Endodermal cell (in vitro differentiated cells): ENCODE results near the gene EIF4EBP3. TPM values are rescaled to one million over a fixed set of nuclear protein-coding genes. Genes with fewer than 3 reads are reported as not detected.

Experiments used
- DNase-seq: peaks from one replicate; pipeline ENCODE4 v3.0.0-alpha.2; 2017
- H3K27ac ChIP-seq: 2 replicates; pipeline ENCODE4 v1.5.1; 2013; ENCODE audit warnings: mild to moderate bottlenecking, low read depth, low read length, moderate library complexity
- H3K27me3 ChIP-seq: 2 replicates; pipeline ENCODE4 v1.6.1; 2013; ENCODE audit warnings: mild to moderate bottlenecking, low read length, moderate library complexity; ENCODE audit not compliant: insufficient read depth, control insufficient read depth, poor library complexity, severe bottlenecking
- H3K36me3 ChIP-seq: 2 replicates; pipeline ENCODE4 v1.7.0; 2013; ENCODE audit warnings: mild to moderate bottlenecking, low read length, moderate library complexity; ENCODE audit not compliant: control insufficient read depth, insufficient read depth
- H3K4me1 ChIP-seq: one replicate; pipeline ENCODE4 v1.7.0; 2013; ENCODE audit warnings: low read length; ENCODE audit not compliant: control insufficient read depth, insufficient read depth
- H3K4me3 ChIP-seq: 2 replicates; pipeline ENCODE4 v1.5.1; 2013; ENCODE audit warnings: mild to moderate bottlenecking, low read length, moderate library complexity
- H3K9ac ChIP-seq: 2 replicates; pipeline ENCODE4 v1.6.1; 2013; ENCODE audit warnings: mild to moderate bottlenecking, low read length, moderate library complexity; ENCODE audit not compliant: poor library complexity, severe bottlenecking; ENCODE audit errors: extremely low read depth
- H3K9me3 ChIP-seq: 2 replicates; pipeline ENCODE4 v1.6.1; 2013; ENCODE audit warnings: mild to moderate bottlenecking, low read length, moderate library complexity; ENCODE audit not compliant: control insufficient read depth
- H3K27ac Mint-ChIP-seq: 2 replicates; pipeline ENCODE4 v1.8.0; 2020; ENCODE audit warnings: mixed read lengths
- H3K27me3 Mint-ChIP-seq: 2 replicates; pipeline ENCODE4 v1.8.0; 2021; ENCODE audit warnings: mild to moderate bottlenecking, mixed read lengths; ENCODE audit not compliant: insufficient read depth
- H3K36me3 Mint-ChIP-seq: 2 replicates; pipeline ENCODE4 v1.8.0; 2020; ENCODE audit warnings: low read depth, mixed read lengths
- H3K4me1 Mint-ChIP-seq: 2 replicates; pipeline ENCODE4 v1.8.0; 2020; ENCODE audit warnings: mixed read lengths
- H3K4me3 Mint-ChIP-seq: 2 replicates; pipeline ENCODE4 v1.8.0; 2020; ENCODE audit warnings: mild to moderate bottlenecking, moderate library complexity, mixed read lengths
- H3K9me3 Mint-ChIP-seq: 2 replicates; pipeline ENCODE4 v1.8.0; 2020; ENCODE audit warnings: mild to moderate bottlenecking, mixed read lengths
- CTCF ChIP-seq: fragments of 200-600 bp; sonication (generic); conservative IDR thresholded peaks from 2 replicates; pipeline ENCODE4 v1.5.0; 2021; ENCODE audit warnings: antibody characterized with exemption, mild to moderate bottlenecking
- WGBS, 2 experiments: methylation state at CpG; one replicate each; pipeline versions ENCODE4 v1.1.5 to v1.1.7; 2013; ENCODE audit warnings: missing lambda C conversion rate in 2 of 2, mixed read lengths in 1 of 2; ENCODE audit not compliant: insufficient coverage in 1 of 2, insufficient read length in 1 of 2; 5-methylcytosine and 5-hydroxymethylcytosine counted together
- total RNA-seq, 2 donors: library from RNA; stranded (reverse); fragmentation: NEBNext Ultra II Directional in 1 of 2; extraction: Animal tissue kit (Norgen Biotek cat#: 25700) in 1 of 2; gene quantifications; 2 replicates in 1 of 2; 3 replicates in 1 of 2; pipeline ENCODE4 v1.2.1, GENCODE V29; 2021

EIF4EBP3 gene
- total RNA-seq, 2 donors from 2014 or later = 5.1 to 6.3 TPM

- Mint-ChIP-seq H3K4me1 (no peaks in the 10 kb centered on the region), H3K9me3 (no peaks in the 10 kb centered on the region), H3K4me3 (no peak overlapping the region), H3K27me3 (no peaks in the 10 kb centered on the region), H3K36me3 (peaks cover 37% of the 10 kb centered on the region), H3K27ac (no peak overlapping the region)
- no peak overlapping the region for H3K27ac ChIP-seq
- H3K36me3 ChIP-seq = peaks cover 39% of the 10 kb centered on the region
- no peak for DNase-seq
- H3K4me1 ChIP-seq = no peaks in the 10 kb centered on the region
- no peaks in the 10 kb centered on the region for H3K27me3 ChIP-seq
- TF ChIP-seq CTCF = no peak
- H3K9ac ChIP-seq = no peak overlapping the region
- WGBS, 2 experiments = 88% methylated on average over 2 of the region's 2 CpGs; no CpG with 5 or more reads in 1 of the 2 experiments
- H3K9me3 ChIP-seq = no peaks in the 10 kb centered on the region
- no peak overlapping the region for H3K4me3 ChIP-seq
Measured at GRCh38 chr5:140502834-140503233, 44.6 kb upstream of the EIF4EBP3 start.

GRCh38 chr5:140509898-140510297 is 37.6 kb upstream of the EIF4EBP3 start:
- H3K9me3 ChIP-seq = peaks cover 6% of the 10 kb centered on the region
- TF ChIP-seq CTCF = no peak
- H3K36me3 ChIP-seq = peaks cover 89% of the 10 kb centered on the region
- 92 to 100% methylated on average over 2 to 4 of the region's 4 CpGs for WGBS, 2 experiments
- no peak overlapping the region for H3K9ac ChIP-seq
- Mint-ChIP-seq H3K27ac (no peak overlapping the region), H3K9me3 (no peaks in the 10 kb centered on the region), H3K36me3 (peaks cover 77% of the 10 kb centered on the region), H3K27me3 (no peaks in the 10 kb centered on the region), H3K4me1 (no peaks in the 10 kb centered on the region), H3K4me3 (no peak overlapping the region)
- DNase-seq = no peak
- H3K4me1 ChIP-seq = no peaks in the 10 kb centered on the region
- no peaks in the 10 kb centered on the region for H3K27me3 ChIP-seq
- no peak overlapping the region for H3K27ac ChIP-seq
- H3K4me3 ChIP-seq = no peak overlapping the region

- 94 to 97% methylated on average over 2 of the region's 2 CpGs for WGBS, 2 experiments
- Mint-ChIP-seq H3K4me3 (no peak overlapping the region), H3K4me1 (no peaks in the 10 kb centered on the region), H3K36me3 (peaks cover 64% of the 10 kb centered on the region), H3K9me3 (no peaks in the 10 kb centered on the region), H3K27ac (no peak overlapping the region), H3K27me3 (no peaks in the 10 kb centered on the region)
- H3K9me3 ChIP-seq = peaks cover 6% of the 10 kb centered on the region
- H3K4me1 ChIP-seq = no peaks in the 10 kb centered on the region
- H3K36me3 ChIP-seq = peaks cover 61% of the 10 kb centered on the region
- H3K9ac ChIP-seq = no peak overlapping the region
- DNase-seq = no peak
- H3K27me3 ChIP-seq = no peaks in the 10 kb centered on the region
- H3K27ac ChIP-seq = no peak overlapping the region
- no peak overlapping the region for H3K4me3 ChIP-seq
- no peak for TF ChIP-seq CTCF
Measured at GRCh38 chr5:140513124-140513523, 34.3 kb upstream of the EIF4EBP3 start.
